ENCODE data around the gene ZCCHC14.
A peak's percentile ranks its signal among the peaks of the same experiment; 100 is the strongest.
"Not testable (repeated sequence)": the region's sequence is repeated elsewhere in the genome, so short reads cannot be mapped to it uniquely, and the experiment has no call there.

ZCCHC14 gene

DNA sequence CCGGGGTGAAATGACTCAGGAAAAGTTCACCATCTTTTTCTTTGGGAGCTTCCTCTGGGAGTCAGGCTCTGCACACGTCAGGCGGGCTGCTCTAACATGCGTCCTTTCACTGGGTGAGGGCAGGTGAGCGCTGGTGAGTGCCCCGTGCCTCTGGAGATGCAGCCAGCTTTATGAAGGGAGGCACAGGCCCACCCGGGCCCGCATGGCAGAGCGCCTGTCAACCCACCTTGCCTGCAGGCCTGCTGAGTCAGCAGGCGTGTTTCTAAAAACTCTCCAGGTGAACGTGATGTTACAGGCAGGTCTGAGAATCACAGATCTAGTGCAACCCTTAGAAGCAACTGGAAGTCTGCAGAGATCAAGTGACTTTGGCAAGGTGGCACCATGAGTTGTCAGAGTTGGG lies 82.3 kb downstream of the ZCCHC14 start:
- DNase-seq (ENCODE audit: low read depth in 2 of 2) = no peak

GRCh38 chr16:87409781-87410180 lies 83.0 kb downstream of the ZCCHC14 start:
- DNase-seq (ENCODE audit: low read depth in 2 of 2) = no peak

GRCh38 chr16:87409153-87409552 lies 83.7 kb downstream of the ZCCHC14 start:
- no peak for DNase-seq (ENCODE audit: low read depth in 2 of 2)

GRCh38 chr16:87407511-87408112 lies 85.2 kb downstream of the ZCCHC14 start:
- no peak for DNase-seq (ENCODE audit: low read depth in 2 of 2)

DNA sequence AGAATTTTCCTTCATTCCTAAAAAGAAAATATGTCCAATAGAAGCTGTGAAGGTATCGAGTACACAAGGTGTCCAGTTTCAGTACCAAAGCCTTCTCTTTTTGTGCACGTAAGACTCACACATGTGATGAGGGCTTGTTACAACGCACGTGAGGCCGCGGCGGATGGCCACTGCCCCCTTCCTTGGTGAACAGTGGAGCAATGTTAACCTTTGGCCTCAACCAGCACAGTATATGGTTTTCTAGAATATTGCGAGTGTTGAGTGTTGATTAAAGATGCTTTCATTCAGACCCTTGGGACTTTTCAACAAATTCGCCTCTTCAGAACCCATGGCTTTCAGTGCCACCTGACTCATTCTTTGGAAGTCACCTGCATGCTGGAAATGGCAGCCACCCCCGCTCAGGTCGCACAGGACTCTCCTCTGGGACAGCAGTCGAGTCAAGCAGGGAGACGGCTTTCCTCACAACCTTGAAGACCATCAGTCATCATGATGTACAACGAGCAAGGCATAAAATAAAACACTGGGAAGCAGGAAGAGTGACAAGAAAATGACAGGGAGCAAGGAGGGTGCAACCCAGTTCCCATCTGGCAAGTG lies 86.2 kb downstream of the ZCCHC14 start:
- no peak for DNase-seq (ENCODE audit: low read depth in 2 of 2)

GRCh38 chr16:87404764-87405625 lies 87.8 kb downstream of the ZCCHC14 start:
- DNase-seq (ENCODE audit: low read depth in 2 of 2) = no peak

- no peak for DNase-seq (ENCODE audit: low read depth in 2 of 2)
These were observed 97.5 kb downstream of the ZCCHC14 start for GRCh38 chr16:87395181-87395842.

GRCh38 chr16:87393680-87394055 lies 99.2 kb downstream of the ZCCHC14 start:
- DNase-seq (ENCODE audit: low read depth in 2 of 2) = no peak

- DNase-seq (ENCODE audit: low read depth in 2 of 2) = peak in 1 of 2 donors; percentile 33
These were observed 99.8 kb downstream of the ZCCHC14 start for GRCh38 chr16:87392821-87393679.

DNA sequence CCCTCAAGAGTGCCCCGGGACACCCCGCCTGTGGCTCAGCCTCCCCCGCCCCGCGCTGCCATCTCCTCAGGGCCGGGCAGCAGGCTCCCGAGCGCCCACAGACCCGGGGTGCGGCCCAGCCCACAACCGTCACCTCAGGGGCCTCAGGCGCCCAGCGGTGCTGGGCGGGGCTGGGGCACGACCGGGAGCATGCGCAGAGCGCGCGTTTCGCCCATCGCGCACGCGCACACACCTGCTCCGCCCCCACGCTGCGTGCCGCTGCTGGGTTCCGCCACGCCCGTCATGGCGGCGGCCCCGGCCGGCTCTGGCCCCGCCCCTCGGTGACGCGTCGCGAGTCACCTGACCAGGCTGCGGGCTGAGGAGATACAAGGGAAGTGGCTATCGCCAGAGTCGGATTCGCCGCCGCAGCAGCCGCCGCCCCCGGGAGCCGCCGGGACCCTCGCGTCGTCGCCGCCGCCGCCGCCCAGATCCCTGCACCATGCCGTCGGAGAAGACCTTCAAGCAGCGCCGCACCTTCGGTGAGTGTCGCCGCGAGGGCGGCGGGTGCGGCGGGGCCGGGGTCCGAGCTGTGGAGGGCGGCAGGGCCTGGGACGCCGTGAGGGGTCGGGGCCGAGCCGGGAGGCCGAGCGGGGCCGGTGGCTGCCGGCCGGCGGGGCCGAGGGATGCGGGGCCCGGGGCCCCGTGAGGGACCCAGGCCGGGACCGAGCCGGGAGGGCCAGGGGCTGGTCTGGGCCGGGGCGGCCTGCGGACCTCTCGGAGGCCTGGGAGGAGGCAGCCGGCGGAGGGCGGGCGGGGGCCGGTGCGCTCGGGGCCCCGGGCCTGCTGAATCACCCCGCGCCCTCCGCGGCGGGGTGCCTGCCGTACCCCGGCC lies 100.6 kb downstream of the ZCCHC14 start, which contains the start of gene MAP1LC3B:
Gene MAP1LC3B (plus strand): TSS at position 387 of the 871 bp plus-strand sequence. CDS start 92 bp downstream, at position 479.
- DNase-seq (ENCODE audit: low read depth in 2 of 2) = peak; percentile 91 to 96

GRCh38 chr16:87391324-87391949 lies 101.4 kb downstream of the ZCCHC14 start:
- no peak for DNase-seq (ENCODE audit: low read depth in 2 of 2)

GRCh38 chr16:87390641-87391323 lies 102.0 kb downstream of the ZCCHC14 start:
- no peak for DNase-seq (ENCODE audit: low read depth in 2 of 2)

- DNase-seq (ENCODE audit: low read depth in 2 of 2) = not testable (repeated sequence)
These were observed 102.9 kb downstream of the ZCCHC14 start for GRCh38 chr16:87389914-87390313.

GRCh38 chr16:87389245-87389644 lies 103.6 kb downstream of the ZCCHC14 start:
- DNase-seq (ENCODE audit: low read depth in 2 of 2) = no peak

GRCh38 chr16:87388818-87389134 lies 104.0 kb downstream of the ZCCHC14 start:
- DNase-seq (ENCODE audit: low read depth in 2 of 2) = no peak

DNA sequence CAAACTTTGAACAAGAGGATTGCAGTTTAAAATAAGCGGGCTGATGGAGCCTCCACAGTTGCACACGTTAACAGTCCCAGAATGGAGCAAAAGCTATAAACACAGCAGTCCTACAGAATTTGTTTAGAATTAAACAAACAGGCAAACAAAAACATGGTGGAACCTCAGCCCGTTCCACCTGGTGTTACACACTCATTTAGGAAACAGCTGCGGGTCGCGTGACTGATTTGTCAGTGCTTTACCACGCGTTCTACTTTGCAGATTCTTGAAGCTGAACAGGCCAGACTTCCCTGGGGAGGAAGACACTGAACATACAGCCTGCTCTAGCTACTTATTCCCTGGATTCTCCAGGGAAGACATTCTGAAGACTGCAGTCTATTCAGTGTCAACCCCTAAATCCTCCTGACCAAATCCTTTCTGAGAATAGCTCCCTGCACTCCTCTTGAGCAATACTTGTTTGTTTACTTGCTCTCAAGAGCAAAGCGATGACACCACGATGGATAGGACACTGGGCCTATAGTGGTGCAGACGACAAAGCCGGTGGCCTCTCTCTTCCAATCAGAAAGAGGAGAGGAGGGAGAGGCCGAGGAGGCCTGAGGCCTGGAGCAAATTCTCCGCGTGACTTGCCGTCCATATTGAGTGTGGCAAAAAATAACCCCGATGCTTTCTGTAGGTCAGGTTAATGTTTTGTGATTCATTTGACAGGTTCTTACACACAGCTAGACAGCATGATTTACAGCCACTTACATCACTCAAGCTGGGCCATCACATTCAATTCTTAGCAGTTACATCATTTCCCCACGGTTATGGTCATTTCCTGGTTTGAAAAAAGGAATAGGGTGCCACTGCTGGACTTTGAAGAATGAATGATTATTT lies 104.6 kb downstream of the ZCCHC14 start:
- peak; percentile 81 to 83 for DNase-seq (ENCODE audit: low read depth in 2 of 2)

GRCh38 chr16:87384875-87385167 lies 108.0 kb downstream of the ZCCHC14 start:
- not testable (repeated sequence) for DNase-seq (ENCODE audit: low read depth in 2 of 2)

DNA sequence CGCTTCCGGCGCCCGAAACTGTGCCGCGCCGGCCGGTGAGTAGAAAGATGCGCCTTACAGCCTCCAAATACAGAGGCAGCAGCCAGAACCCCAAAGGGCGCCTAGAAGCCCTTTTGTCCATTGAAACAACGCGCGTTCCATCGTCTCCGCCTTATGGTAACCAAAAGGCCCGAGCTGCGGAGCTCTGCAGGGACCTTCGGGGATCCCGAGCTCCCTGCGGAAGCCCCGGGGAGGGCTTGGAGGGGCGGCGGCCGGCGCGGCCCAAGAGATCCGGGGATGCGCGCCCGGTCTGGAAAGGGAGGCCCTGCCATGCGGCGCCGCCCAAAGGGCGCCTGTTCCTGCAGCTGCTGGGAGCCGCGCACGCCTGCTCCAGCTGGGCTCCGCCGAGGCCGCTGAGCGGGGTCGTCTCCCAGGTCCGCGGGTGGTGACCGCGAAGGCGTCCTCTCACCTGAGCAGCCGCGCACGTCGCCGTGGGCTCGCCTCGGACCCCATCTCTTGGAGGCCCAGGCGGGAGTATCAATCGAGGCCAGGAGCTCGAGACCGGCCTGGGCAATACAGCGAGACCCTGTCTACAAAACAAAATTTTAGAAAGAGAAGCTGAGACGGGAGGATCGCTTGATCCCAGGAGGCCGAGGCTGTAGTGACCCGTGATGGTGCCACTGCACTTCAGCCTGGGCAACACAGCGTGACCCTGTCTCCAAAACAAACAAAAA lies 108.5 kb downstream of the ZCCHC14 start:
- DNase-seq (ENCODE audit: low read depth in 2 of 2) = peak in 1 of 2 donors; percentile 33

Data from stimulated activated CD4-positive, alpha-beta T cell treated with anti-CD3 and anti-CD28 coated beads, Interleukin-15, amount 100 ng/mL, for 48 hours (primary cell).